GM21528 (cell line): Measurements from ENCODE around the gene DAZL.

Experiments
- ATAC-seq: cut with Tn5 transposase; IDR thresholded peaks from one replicate; pipeline ENCODE4 v1.9.1; 2021; ENCODE audit warnings: mild to moderate bottlenecking, moderate library complexity; ENCODE audit not compliant: unreplicated experiment, low FRiP score

Gene DAZL

GRCh38 chr3:16596352-16597032 is 8.7 kb downstream of the DAZL start:
- ATAC-seq: no peak

- ATAC-seq: no peak
These were observed 9.4 kb downstream of the DAZL start for GRCh38 chr3:16595778-16596177.

DNA sequence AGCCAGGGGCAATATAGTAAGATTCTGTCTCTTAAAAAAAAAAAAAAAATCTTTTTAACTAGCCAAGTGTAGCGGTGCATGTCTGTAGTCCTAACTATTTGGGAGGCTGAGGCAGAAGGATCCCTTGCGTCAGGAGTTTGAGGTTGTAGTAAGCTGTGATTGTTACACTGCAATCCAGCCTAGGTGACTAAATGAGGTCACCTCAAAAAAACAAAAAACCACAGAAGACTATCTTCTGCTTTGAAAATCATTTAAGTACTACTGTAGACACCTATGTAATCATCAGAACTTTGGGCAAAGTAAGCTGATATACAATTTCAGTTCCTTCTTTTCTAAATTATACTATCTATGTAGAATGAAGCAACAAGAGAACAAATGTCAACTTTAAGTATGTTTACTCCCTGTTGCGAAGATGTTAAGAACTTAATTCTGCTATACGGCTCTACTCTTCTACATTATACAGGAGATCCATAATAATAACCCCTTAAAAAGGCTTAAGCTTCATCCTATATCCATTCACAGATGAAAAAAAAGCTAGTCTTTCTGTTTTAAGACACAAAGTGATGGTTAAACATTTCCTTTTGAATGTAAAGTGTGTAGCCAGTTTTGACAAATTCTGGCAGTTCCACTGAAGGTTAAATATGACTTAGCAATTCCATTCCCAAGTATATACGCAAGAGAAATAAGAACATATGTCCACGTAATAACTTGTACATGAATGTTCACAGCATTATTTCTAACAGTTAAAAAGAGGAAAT is 15.2 kb downstream of the DAZL start:
- ATAC-seq: peak; percentile 97

DNA sequence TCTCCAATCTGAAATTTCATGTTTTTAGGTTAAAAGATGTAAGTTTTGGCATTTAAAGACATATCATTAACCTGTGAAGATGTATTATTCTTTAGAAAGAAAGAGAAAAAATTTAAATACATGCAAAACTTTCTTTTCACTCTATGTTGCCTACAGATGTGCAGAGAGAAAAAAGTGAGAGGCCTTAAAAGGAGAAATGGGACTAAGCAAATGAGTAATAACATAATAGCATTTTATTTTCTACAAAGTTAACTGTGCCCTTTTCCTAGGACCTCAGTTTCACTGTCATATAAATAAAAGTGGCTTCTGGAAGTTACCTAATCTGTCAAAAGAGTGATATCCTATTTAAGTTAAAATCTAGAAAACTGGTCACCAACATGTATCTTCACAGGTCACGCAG is 16.1 kb downstream of the DAZL start:
- no peak for ATAC-seq

DNA sequence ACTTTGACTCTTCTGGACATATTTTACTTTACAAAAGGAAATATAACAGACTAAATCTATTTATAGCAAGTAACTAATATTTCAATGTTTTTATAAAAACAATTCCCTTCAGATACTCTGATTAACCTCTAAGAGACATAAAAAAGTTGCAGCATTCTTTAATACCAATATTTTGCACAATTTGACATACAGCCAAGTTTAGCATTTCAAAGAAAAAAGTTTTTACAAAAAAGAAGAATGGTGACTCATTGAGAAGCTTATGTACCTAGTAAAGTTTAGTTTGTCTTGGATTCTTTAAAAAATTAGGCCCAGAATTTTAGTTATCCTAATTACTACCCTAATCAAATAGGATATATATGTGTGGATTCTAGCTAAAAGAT is 17.6 kb downstream of the DAZL start:
- no peak for ATAC-seq

DNA sequence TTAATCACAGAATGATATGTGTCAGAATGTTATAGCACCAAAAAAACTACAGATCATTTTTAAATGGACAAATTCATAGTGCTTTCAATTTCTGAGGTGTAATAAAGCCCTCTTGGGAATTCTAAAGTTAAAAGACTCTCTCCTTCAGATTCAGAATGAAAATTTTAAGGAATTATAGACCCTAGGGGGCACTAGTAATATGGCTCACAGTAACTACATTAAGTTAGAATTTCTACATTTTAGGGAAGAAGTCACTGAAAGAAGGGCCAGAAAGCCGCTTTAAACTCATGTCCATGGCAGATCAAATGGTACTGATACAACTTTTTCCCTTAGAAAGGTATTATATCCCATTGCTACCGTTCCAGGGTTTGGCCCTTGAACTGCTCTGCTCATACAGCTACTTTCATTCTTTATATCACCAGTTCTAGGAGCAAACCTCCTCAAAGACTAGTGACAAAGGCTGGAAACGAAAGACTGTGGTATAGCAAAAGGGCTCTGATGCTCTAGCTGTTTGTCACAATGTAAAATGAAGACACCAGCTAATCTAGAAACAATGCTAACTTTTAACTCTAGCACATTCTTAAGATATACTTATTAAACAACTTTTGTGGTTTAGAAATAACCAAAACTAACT is 18.1 kb downstream of the DAZL start:
- no peak for ATAC-seq

- no peak for ATAC-seq
These were observed 20.3 kb downstream of the DAZL start for GRCh38 chr3:16584880-16585279.

DNA sequence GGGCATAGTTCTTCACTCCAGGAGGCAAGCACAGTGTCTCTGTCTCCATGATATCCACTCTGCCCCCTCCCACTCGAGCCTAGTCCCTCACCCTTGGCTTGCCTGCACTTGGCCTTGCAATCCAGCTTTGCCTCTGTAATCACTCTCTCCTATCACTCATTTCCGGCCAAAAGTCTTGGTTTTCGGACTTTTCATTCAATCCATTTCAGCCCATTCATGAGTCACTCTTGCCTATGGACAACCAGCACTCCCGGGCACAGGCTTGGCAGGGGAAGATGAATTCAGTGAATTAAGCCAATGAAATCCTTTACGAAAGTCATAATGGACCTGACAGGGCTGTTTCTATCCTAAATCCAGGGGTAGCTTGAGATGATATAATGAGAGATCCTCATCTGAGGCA is 21.7 kb downstream of the DAZL start:
- no peak for ATAC-seq

DNA sequence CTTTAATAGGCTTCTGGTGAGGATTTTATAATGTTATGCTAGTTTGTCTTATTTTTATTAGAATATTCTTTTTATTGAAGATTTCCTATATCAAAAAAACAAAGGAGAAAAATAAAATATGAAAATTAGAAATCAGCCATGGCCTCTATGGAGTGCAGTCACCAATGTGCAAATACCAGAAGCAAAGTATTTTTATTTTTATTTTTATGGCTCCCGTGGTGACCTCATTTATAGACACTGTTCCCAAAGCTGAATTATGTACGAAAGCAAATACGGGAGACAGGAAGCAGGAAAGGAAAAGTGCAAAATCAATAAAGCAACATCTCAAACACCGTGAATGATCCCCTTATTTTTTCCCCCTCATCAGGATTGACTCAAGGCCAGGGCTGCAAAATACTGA is 35.1 kb downstream of the DAZL start:
- no peak for ATAC-seq

- ATAC-seq: no peak
These were observed 36.7 kb downstream of the DAZL start for GRCh38 chr3:16568532-16568931.

DNA sequence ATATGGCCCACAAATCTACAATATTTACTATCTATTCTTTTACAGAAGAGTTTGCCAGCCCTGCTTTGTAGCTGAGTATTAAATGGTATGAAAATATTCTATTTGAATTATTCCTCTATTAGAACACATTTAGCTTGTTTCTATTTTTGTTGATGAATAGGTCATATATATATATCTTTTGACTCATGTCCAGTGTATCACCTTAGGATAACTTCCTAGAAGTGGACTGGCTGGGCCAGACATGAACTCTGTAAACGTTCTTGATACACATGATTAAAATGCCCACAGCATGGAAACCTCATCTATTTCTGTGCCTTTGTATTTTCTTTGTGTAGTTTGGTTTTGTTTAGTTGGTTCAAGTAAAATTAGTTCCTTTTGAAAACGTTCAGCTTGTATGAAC is 37.1 kb downstream of the DAZL start:
- ATAC-seq: no peak

GRCh38 chr3:16559653-16560365 is 45.4 kb downstream of the DAZL start:
- ATAC-seq: no peak

GRCh38 chr3:16554126-16554525 is 51.1 kb downstream of the DAZL start:
- ATAC-seq: no peak

GRCh38 chr3:16552757-16553156 is 52.5 kb downstream of the DAZL start:
- no peak for ATAC-seq

DNA sequence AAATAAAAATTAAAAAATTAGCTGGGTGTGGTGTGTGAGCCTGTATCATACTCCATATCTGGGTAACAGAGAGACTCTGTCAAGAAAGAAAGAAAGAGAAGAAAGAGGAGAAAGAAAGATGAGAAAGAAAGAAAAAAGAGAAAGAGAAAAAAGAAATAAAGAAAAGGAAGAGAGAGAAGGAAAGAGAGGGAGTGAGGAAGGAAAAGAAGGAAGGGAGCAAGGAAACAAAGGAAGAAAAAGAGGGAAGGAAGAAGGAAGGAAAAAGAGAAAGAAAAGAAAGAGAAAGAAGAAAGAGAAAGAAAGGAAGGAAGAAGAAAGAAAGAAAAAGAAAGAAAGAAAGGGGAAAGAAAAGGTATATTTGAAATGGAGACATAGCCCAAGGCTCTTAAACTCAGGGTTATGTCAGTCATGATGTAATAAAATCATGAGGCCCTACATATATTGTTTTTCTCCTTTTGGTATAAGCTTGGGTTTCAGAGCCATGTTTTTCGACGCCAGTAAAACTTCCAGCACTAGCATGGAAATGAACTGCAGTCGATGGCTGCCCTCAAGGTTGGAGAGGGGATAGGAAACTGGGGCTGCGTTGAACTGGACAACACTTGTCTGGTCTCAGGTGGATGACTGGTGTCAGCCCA is 53.8 kb downstream of the DAZL start:
- ATAC-seq: no peak

- peak; percentile 76 for ATAC-seq
These were observed 54.4 kb downstream of the DAZL start for GRCh38 chr3:16550676-16551341.

GRCh38 chr3:16550305-16550675 is 54.9 kb downstream of the DAZL start:
- ATAC-seq: no peak

DNA sequence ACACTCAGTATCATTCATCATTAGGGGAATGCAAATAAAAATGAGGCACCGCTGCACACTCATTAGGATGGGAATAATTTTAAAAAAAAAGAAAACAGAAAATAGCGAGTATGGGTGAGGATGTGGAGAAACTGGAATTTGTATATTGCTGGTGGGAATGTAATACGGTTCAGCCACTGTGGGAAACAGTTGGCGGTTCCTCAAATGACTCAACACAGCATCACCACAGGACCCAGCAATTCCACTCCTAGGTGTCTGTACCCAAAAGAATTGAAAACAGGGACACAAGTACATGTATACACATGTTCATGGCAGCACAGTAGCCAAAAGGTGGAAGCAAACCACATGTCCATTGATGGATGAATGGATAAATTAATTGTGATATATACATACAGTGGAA is 56.5 kb downstream of the DAZL start:
- no peak for ATAC-seq

- ATAC-seq: no peak
These were observed 57.5 kb downstream of the DAZL start for GRCh38 chr3:16547561-16548357.
